HCT116 (cell line): ENCODE measurements around the gene FAM184A. TPM values are rescaled to one million over a fixed set of nuclear protein-coding genes. Genes with fewer than 3 reads are reported as not detected.

Experiments
- ATAC-seq: fragments of 200-7000 bp; cut with Tn5 transposase; 2 replicates; pipeline ENCODE4 v1.9.1; 2020; ENCODE audit warnings: mild to moderate bottlenecking, moderate library complexity
- BruUV-seq: library from RNA; stranded (reverse); fragments of 400-500 nt; replicated peaks from 2 replicates; lab custom pipeline; 2021; lab: Mats Ljungman, UMichigan
- CTCF ChIA-PET: fragments of 300-600 bp; sonication (Branson Sonifier 250); formaldehyde crosslinking; loops from one replicate; lab custom pipeline; 2021; ENCODE audit warnings: antibody characterized with exemption; lab: Charles Lee
- POLR2A ChIA-PET: fragments of 300-600, 350-600 bp; sonication (Branson Sonifier 250); formaldehyde crosslinking; loops from one replicate; lab custom pipeline; 2021; ENCODE audit warnings: antibody characterized with exemption; lab: Charles Lee
- RAD21 ChIA-PET, 2 experiments: fragments of 300-600 bp; sonication (Branson Sonifier 250); formaldehyde crosslinking; loops; one replicate each; lab custom pipeline; 2023; ENCODE audit warnings: low total read pairs in 2 of 2; ENCODE audit not compliant: uncharacterized antibody in 2 of 2, unreplicated experiment in 2 of 2, low non-redundant PET in 1 of 2; lab: Charles Lee
- DNase-seq: peaks from one replicate; pipeline ENCODE4 v3.0.0-alpha.2; 2010; ENCODE audit warnings: low read depth, low spot score
- H2AFZ ChIP-seq: fragments of 200-600 bp; shearing (Covaris generic), sonication (generic); 2 replicates; pipeline ENCODE4 v1.6.1; 2017; ENCODE audit warnings: low read depth, mixed run types, mixed read lengths, antibody characterized with exemption, low read length; ENCODE audit not compliant: poor library complexity, severe bottlenecking
- H3K27ac ChIP-seq: 2 replicates; pipeline ENCODE4 v1.5.1; 2012; ENCODE audit warnings: low read depth, low read length
- H3K27me3 ChIP-seq: fragments of 200-600 bp; sonication (generic); 2 replicates; pipeline ENCODE4 v1.6.1; 2016; ENCODE audit warnings: mixed run types, low read length, mixed read lengths; ENCODE audit not compliant: insufficient read depth
- H3K36me3 ChIP-seq, 2 experiments: fragments of 200-500 bp in 1 of 2; fragments of 200-600 bp in 1 of 2; sonication (Bioruptor generic) in 1 of 2; sonication (generic) in 1 of 2; 2 replicates each; pipeline versions ENCODE4 v1.5.1 to v1.6.1; 2014 to 2016; ENCODE audit warnings: low read length in 2 of 2, inconsistent platforms in 1 of 2, mixed read lengths in 1 of 2, mixed run types in 1 of 2; ENCODE audit not compliant: insufficient read depth in 2 of 2, control insufficient read depth in 1 of 2
- H3K4me1 ChIP-seq, 2 experiments: fragments of 200-600 bp in 1 of 2; sonication (generic) in 1 of 2; 2 replicates each; pipeline versions ENCODE4 v1.5.1 to v1.6.1; 2012 to 2017; ENCODE audit warnings: low read length in 2 of 2, inconsistent platforms in 1 of 2, mild to moderate bottlenecking in 1 of 2, mixed read lengths in 1 of 2, mixed run types in 1 of 2, moderate library complexity in 1 of 2; ENCODE audit not compliant: insufficient read depth in 2 of 2, control insufficient read depth in 1 of 2
- H3K4me2 ChIP-seq: fragments of 200-600 bp; sonication (generic); 2 replicates; pipeline ENCODE4 v1.6.1; 2017; ENCODE audit warnings: mixed run types, low read length, mixed read lengths
- H3K4me3 ChIP-seq, 2 experiments: fragments of 200-600 bp in 1 of 2; sonication (generic) in 1 of 2; replicated peaks in 1 of 2; 2 replicates each; pipeline ENCODE4 v1.5.1; 2011 to 2016; ENCODE audit warnings: low read length in 2 of 2, control low read depth in 1 of 2, low read depth in 1 of 2, mild to moderate bottlenecking in 1 of 2, mixed read lengths in 1 of 2, mixed run types in 1 of 2
- H3K79me2 ChIP-seq: fragments of 200-600 bp; sonication (generic); 2 replicates; pipeline ENCODE4 v1.6.1; 2017; ENCODE audit warnings: mild to moderate bottlenecking, mixed run types, low read length, moderate library complexity, mixed read lengths; ENCODE audit not compliant: insufficient read depth
- H3K9ac ChIP-seq: fragments of 200-600 bp; sonication (generic); 2 replicates; pipeline ENCODE4 v1.6.1; 2016; ENCODE audit warnings: low read length, mixed read lengths
- H3K9me2 ChIP-seq: fragments of 200-600 bp; sonication (generic), shearing (Covaris generic); 2 replicates; pipeline ENCODE4 v1.6.1; 2017; ENCODE audit warnings: mixed run types, mild to moderate bottlenecking, moderate library complexity; ENCODE audit not compliant: insufficient read depth
- H3K9me3 ChIP-seq, 2 experiments: fragments of 200-500 bp in 1 of 2; fragments of 200-600 bp in 1 of 2; sonication (Bioruptor generic) in 1 of 2; sonication (generic) in 1 of 2; 2 replicates each; pipeline ENCODE4 v1.6.1; 2014 to 2017; ENCODE audit warnings: low read length in 2 of 2, mixed read lengths in 2 of 2, inconsistent platforms in 1 of 2, low read depth in 1 of 2, mild to moderate bottlenecking in 1 of 2, mixed run types in 1 of 2, moderate library complexity in 1 of 2; ENCODE audit not compliant: control insufficient read depth in 1 of 2, insufficient read depth in 1 of 2
- H4K20me1 ChIP-seq: fragments of 200-600 bp; sonication (generic), shearing (Covaris generic); 2 replicates; pipeline ENCODE4 v1.6.1; 2017; ENCODE audit warnings: mixed run types, mild to moderate bottlenecking, moderate library complexity; ENCODE audit not compliant: insufficient read depth
- MAX ChIP-seq: IDR thresholded peaks from 2 replicates; pipeline ENCODE4 v1.6.1; 2012
- RAD21 ChIP-seq: IDR thresholded peaks from 2 replicates; pipeline ENCODE4 v1.6.1; 2012; ENCODE audit warnings: low read depth, mild to moderate bottlenecking
- SIN3A ChIP-seq: IDR thresholded peaks from 2 replicates; pipeline ENCODE4 v1.6.1; 2012; ENCODE audit warnings: low read depth
- YY1 ChIP-seq: IDR thresholded peaks from 2 replicates; pipeline ENCODE4 v1.6.1; 2011; ENCODE audit warnings: low read length, low read depth, moderate library complexity, mild to moderate bottlenecking; ENCODE audit not compliant: insufficient replicate concordance; ENCODE audit errors: extremely low read depth
- ZFX ChIP-seq: fragments of 450-650 bp; IDR thresholded peaks from 2 replicates; pipeline ENCODE4 v1.6.1; 2017
- intact Hi-C: fragments of 100-400 bp; cut with micrococcal nuclease; formaldehyde crosslinking; loops from 2 replicates; pipeline ENCODE4 v1.10.0; 2022
- total RNA-seq: library from RNA; stranded (reverse); gene quantifications from one replicate; pipeline ENCODE4 v1.2.1, GENCODE V29; 2021; ENCODE audit not compliant: unreplicated experiment
- TF ChIP-seq, protein P1 (sequence below): IDR thresholded peaks from 2 replicates; pipeline ENCODE4 v1.6.1; 2011; ENCODE audit warnings: mild to moderate bottlenecking, low read length, moderate library complexity; ENCODE audit not compliant: insufficient replicate concordance; ENCODE audit errors: extremely low read depth
- TF ChIP-seq, protein P2 (sequence below): IDR thresholded peaks from 2 replicates; pipeline ENCODE4 v1.6.1; 2012; ENCODE audit warnings: low read depth
- TF ChIP-seq, protein P3 (sequence below), 3 experiments: fragments of 200-600 bp in 1 of 3; sonication (generic) in 1 of 3; IDR thresholded peaks in 2 of 3; conservative IDR thresholded peaks in 1 of 3; 2 replicates each; pipeline ENCODE4 v1.5.1; 2012 to 2017; ENCODE audit warnings: low read depth in 2 of 3, low read length in 2 of 3, antibody characterized with exemption in 1 of 3, borderline replicate concordance in 1 of 3, control low read depth in 1 of 3, mild to moderate bottlenecking in 1 of 3, mixed read lengths in 1 of 3, mixed run types in 1 of 3, moderate library complexity in 1 of 3; ENCODE audit not compliant: insufficient read depth in 1 of 3

The FAM184A gene
- total RNA-seq, 1 experiment from 2014 or later: 2.4 TPM

DNA sequence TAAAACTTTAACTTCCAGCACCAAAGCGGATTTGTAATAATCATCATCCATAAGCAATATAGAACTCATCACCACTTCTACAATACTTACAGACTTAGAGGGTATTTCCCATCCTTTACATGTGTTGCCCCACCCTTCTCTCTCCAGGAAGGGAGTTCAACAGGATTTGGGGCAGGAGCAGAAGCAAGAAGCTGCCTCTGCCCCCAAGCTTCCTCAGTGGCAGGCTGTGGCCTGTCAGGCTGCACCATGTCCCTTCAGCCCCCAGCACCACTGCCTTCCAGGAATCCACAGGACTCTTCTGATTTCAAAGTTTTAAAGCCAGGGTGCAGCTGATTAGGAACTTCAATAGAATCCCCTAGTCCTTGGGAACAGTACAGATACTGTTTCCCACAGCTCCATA is 106.8 kb downstream of the FAM184A start:
- H3K36me3 ChIP-seq: no peaks in the 10 kb centered on the region
- intact Hi-C loops: no loop called here
- BruUV-seq: no TSS peak
- POLR2A ChIA-PET: no interaction called here
- no peaks in the 10 kb centered on the region for H3K27me3 ChIP-seq
- DNase-seq: no peak
- no peaks in the 10 kb centered on the region for H3K4me1 ChIP-seq
- H2AFZ ChIP-seq: no peak overlapping the region
- H3K9ac ChIP-seq: no peak overlapping the region
- no peak for ATAC-seq
- no peak overlapping the region for H3K4me3 ChIP-seq
- H3K4me2 ChIP-seq: no peak overlapping the region
- TF ChIP-seq ZFX (no peak), YY1 (no peak), RAD21 (no peak), SIN3A (no peak), MAX (no peak)
- TF ChIP-seq, protein P1, sequence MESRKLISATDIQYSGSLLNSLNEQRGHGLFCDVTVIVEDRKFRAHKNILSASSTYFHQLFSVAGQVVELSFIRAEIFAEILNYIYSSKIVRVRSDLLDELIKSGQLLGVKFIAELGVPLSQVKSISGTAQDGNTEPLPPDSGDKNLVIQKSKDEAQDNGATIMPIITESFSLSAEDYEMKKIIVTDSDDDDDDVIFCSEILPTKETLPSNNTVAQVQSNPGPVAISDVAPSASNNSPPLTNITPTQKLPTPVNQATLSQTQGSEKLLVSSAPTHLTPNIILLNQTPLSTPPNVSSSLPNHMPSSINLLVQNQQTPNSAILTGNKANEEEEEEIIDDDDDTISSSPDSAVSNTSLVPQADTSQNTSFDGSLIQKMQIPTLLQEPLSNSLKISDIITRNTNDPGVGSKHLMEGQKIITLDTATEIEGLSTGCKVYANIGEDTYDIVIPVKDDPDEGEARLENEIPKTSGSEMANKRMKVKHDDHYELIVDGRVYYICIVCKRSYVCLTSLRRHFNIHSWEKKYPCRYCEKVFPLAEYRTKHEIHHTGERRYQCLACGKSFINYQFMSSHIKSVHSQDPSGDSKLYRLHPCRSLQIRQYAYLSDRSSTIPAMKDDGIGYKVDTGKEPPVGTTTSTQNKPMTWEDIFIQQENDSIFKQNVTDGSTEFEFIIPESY: no peak
- TF ChIP-seq, protein P2, sequence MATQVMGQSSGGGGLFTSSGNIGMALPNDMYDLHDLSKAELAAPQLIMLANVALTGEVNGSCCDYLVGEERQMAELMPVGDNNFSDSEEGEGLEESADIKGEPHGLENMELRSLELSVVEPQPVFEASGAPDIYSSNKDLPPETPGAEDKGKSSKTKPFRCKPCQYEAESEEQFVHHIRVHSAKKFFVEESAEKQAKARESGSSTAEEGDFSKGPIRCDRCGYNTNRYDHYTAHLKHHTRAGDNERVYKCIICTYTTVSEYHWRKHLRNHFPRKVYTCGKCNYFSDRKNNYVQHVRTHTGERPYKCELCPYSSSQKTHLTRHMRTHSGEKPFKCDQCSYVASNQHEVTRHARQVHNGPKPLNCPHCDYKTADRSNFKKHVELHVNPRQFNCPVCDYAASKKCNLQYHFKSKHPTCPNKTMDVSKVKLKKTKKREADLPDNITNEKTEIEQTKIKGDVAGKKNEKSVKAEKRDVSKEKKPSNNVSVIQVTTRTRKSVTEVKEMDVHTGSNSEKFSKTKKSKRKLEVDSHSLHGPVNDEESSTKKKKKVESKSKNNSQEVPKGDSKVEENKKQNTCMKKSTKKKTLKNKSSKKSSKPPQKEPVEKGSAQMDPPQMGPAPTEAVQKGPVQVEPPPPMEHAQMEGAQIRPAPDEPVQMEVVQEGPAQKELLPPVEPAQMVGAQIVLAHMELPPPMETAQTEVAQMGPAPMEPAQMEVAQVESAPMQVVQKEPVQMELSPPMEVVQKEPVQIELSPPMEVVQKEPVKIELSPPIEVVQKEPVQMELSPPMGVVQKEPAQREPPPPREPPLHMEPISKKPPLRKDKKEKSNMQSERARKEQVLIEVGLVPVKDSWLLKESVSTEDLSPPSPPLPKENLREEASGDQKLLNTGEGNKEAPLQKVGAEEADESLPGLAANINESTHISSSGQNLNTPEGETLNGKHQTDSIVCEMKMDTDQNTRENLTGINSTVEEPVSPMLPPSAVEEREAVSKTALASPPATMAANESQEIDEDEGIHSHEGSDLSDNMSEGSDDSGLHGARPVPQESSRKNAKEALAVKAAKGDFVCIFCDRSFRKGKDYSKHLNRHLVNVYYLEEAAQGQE: no peak
- TF ChIP-seq, protein P3, sequence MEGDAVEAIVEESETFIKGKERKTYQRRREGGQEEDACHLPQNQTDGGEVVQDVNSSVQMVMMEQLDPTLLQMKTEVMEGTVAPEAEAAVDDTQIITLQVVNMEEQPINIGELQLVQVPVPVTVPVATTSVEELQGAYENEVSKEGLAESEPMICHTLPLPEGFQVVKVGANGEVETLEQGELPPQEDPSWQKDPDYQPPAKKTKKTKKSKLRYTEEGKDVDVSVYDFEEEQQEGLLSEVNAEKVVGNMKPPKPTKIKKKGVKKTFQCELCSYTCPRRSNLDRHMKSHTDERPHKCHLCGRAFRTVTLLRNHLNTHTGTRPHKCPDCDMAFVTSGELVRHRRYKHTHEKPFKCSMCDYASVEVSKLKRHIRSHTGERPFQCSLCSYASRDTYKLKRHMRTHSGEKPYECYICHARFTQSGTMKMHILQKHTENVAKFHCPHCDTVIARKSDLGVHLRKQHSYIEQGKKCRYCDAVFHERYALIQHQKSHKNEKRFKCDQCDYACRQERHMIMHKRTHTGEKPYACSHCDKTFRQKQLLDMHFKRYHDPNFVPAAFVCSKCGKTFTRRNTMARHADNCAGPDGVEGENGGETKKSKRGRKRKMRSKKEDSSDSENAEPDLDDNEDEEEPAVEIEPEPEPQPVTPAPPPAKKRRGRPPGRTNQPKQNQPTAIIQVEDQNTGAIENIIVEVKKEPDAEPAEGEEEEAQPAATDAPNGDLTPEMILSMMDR (IDR thresholded peaks at IDR 0.05 in 2 of 3, conservative IDR thresholded peaks at IDR 0.05 in 1 of 3; ENCODE audit: borderline replicate concordance in 1 of 3, insufficient read depth in 1 of 3, low read depth in 2 of 3, low read length in 2 of 3): no peak
- TF ChIP-seq, all 23 proteins: peak for 0
- Histone ChIP-seq H3K9me3 (no peaks in the 10 kb centered on the region), H4K20me1 (no peaks in the 10 kb centered on the region), H3K9me2 (no peaks in the 10 kb centered on the region), H3K79me2 (no peaks in the 10 kb centered on the region), H3K27ac (no peak overlapping the region)
- ChIA-PET RAD21 (no interaction called here), CTCF (interaction anchor here (7.7 kb wide), 1 partner anchor 139 kb away, joined by 113 read pairs; no protein-coding TSS in a partner anchor)
